BLaER1 treated with 17β-estradiol and CSF1 and Interleukin-3, amounts not matched to agents 10 nM and 100 nM (cell line): Measurements from ENCODE around the gene MACROH2A2.

Source experiments
- H3K27ac ChIP-seq, 11 experiments: shearing (Covaris generic); formaldehyde crosslinking; 2 replicates each; pipeline ENCODE4 v1.8.1; 2022
- H3K27me3 ChIP-seq, 11 experiments: shearing (Covaris generic); formaldehyde crosslinking; 2 replicates each; pipeline ENCODE4 v1.8.1; 2022
- H3K36me3 ChIP-seq, 11 experiments: shearing (Covaris generic); formaldehyde crosslinking; 2 replicates each; pipeline ENCODE4 v1.8.1; 2022
- H3K4me1 ChIP-seq, 10 experiments: shearing (Covaris generic); formaldehyde crosslinking; 2 replicates each; pipeline ENCODE4 v1.8.1; 2022
- H3K4me2 ChIP-seq, 11 experiments: shearing (Covaris generic); formaldehyde crosslinking; 2 replicates each; pipeline ENCODE4 v1.8.1; 2022
- H3K4me3 ChIP-seq, 10 experiments: shearing (Covaris generic); formaldehyde crosslinking; 2 replicates each; pipeline ENCODE4 v1.8.1; 2022
- H3K9ac ChIP-seq, 11 experiments: shearing (Covaris generic); formaldehyde crosslinking; 2 replicates each; pipeline ENCODE4 v1.8.1; 2022
- H3K9me3 ChIP-seq, 11 experiments: shearing (Covaris generic); formaldehyde crosslinking; replicated peaks in 1 of 11; 2 replicates each; pipeline ENCODE4 v1.8.1; 2022
- H4K20me1 ChIP-seq, 11 experiments: shearing (Covaris generic); formaldehyde crosslinking; 2 replicates each; pipeline ENCODE4 v1.8.1; 2022
- Cebpa-rat ChIP-seq, 11 experiments: shearing (Covaris generic); IDR thresholded peaks; 2 replicates each; pipeline ENCODE4 v1.8.1; 2022

Gene MACROH2A2

DNA sequence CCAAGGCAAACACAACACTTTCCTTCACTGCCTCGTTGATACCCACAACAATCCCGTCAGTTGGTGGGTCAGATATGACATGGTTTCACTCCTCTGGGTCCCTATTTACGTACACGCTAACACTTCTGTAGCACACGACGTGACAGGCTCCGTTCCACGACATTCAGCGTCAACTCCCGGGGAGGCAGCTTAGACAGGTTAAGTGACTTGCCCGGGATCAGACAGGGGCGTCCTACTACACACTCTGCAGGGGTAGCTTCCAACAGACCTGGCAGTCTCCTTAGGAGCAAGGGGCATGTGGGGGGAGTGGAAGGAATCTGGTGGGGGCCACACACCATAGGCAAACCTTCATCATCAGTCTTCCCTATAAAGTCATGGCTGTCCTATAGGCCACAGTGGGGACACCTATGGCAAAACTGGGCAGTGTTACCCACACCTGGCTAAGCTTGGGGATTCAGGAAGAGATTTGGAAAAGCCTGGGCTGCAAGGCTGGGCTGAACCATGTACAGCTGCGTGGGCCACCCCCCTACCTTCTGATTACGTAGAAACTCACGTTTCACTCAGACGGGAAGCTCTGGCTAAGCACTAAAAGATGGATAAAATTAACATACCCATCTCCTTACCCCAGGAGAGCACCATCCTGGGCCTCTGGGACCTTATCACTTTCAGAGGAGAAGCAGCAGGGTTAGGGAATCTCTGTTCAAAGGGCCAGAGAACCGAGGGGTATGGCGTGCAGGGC, 91.9 kb downstream of the MACROH2A2 start:
- peaks cover 13 to 32% (median 20%) of the 10 kb centered on the region in 11 experiments; a peak in 21 of 22 replicates for H3K36me3 ChIP-seq
- no peaks in the 10 kb centered on the region for H3K27me3 ChIP-seq
- H4K20me1 ChIP-seq = peaks cover 0 to 46% (median 25%) of the 10 kb centered on the region in 11 experiments; a peak in 13 of 22 replicates
- peak overlapping the region; percentile 79 to 92 (median 87); a peak in 21 of 22 replicates for H3K9ac ChIP-seq
- no peaks in the 10 kb centered on the region for H3K9me3 ChIP-seq
- no peak for TF ChIP-seq Cebpa-rat (IDR thresholded peaks at IDR 0.05)
- H3K4me2 ChIP-seq = peak overlapping the region; percentile 86 to 100 (median 96)
- peak overlapping the region in 8 of 11 experiments; percentile 85 to 94 (median 88); a peak in 17 of 22 replicates for H3K27ac ChIP-seq
- H3K4me3 ChIP-seq = peak overlapping the region; percentile 62 to 78 (median 70); a peak in 19 of 20 replicates
- H3K4me1 ChIP-seq = peaks cover 27 to 40% (median 34%) of the 10 kb centered on the region in 10 experiments

DNA sequence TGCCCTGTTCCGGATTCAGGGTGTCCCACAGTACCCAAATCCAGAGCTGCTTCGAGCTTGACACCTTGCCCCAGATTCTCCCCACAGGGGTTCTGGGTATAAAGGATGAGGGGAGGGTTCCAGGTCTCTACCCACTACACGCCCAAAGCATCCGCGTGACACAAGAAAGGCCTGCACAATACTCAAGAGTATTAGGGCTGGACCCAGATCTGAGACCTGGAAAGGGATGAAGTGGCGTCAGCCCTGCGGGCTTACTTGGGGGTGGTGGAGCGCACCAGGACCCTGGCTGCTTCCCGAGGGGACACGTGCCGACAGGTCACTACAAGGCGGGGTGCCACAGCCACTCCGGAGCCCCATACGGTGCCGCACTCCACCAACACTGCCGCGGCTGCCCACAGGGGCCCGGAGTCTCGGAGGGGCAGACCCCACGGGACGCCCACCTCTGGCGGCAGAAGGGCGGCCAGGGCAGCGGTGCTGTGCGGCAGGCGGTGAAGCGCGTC, 92.6 kb downstream of the MACROH2A2 start:
- Histone ChIP-seq H3K9me3 (no peaks in the 10 kb centered on the region), H4K20me1 (peaks cover 0 to 53% (median 32%) of the 10 kb centered on the region in 11 experiments; a peak in 13 of 22 replicates), H3K27ac (peak overlapping the region; percentile 65 to 94 (median 88); a peak in 21 of 22 replicates), H3K4me1 (peaks cover 27 to 40% (median 34%) of the 10 kb centered on the region in 10 experiments), H3K4me3 (peak overlapping the region; percentile 62 to 78 (median 70)), H3K36me3 (peaks cover 20 to 32% (median 22%) of the 10 kb centered on the region in 11 experiments), H3K4me2 (peak overlapping the region; percentile 86 to 100 (median 96)), H3K27me3 (no peaks in the 10 kb centered on the region), H3K9ac (peak overlapping the region; percentile 79 to 92 (median 87))
- TF ChIP-seq Cebpa-rat (IDR thresholded peaks at IDR 0.05) = no peak

DNA sequence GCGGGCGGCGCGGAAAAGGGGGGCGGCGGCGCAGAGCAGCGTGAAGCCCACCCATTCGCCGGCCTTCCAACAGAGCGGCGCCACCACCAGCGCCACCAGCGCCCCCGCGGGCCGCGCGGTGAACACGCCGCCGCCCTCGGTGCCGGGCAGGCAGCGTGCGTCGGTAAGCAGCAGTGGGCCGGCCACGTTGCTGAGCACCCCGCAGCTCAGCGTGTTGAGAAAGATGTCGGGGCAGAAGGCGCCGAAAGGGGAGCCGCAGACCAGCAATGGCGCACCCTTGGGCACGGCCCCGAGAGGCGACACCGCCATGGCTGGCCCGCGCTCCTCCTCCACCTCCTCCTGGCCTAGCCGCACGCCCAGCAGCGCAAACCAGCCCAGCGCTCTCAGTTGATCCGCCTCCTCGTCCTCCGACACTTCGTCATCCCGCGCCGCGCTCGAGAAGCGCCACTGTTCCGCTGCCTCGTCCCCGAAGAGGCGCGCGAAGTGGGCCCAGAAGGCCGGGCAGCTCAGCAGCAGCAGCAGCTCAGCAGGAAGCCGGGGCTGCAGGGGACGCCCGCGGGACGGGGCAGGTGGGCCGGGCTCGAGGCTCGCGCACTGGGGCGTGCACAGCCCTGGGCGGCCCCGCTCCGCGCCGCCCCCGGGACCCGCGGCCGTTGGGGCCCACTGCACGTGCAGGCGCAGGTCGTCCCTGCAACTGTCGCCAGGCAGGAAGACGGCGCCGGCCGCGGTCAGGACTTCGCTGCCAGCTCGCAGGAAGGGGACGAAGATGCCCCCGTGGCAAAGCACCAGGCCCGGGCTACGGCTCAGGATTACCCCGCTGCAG, 93.2 kb downstream of the MACROH2A2 start:
- Histone ChIP-seq H3K27ac (peak overlapping the region; percentile 65 to 94 (median 88); a peak in 21 of 22 replicates), H3K9ac (peak overlapping the region; percentile 79 to 92 (median 87)), H4K20me1 (peaks cover 0 to 59% (median 34%) of the 10 kb centered on the region in 11 experiments; a peak in 14 of 22 replicates), H3K27me3 (no peaks in the 10 kb centered on the region), H3K4me1 (peaks cover 27 to 40% (median 34%) of the 10 kb centered on the region in 10 experiments), H3K4me2 (peak overlapping the region; percentile 86 to 100 (median 96)), H3K36me3 (peaks cover 27 to 34% (median 29%) of the 10 kb centered on the region in 11 experiments), H3K9me3 (no peaks in the 10 kb centered on the region), H3K4me3 (peak overlapping the region; percentile 62 to 78 (median 70))
- no peak for TF ChIP-seq Cebpa-rat (IDR thresholded peaks at IDR 0.05)

DNA sequence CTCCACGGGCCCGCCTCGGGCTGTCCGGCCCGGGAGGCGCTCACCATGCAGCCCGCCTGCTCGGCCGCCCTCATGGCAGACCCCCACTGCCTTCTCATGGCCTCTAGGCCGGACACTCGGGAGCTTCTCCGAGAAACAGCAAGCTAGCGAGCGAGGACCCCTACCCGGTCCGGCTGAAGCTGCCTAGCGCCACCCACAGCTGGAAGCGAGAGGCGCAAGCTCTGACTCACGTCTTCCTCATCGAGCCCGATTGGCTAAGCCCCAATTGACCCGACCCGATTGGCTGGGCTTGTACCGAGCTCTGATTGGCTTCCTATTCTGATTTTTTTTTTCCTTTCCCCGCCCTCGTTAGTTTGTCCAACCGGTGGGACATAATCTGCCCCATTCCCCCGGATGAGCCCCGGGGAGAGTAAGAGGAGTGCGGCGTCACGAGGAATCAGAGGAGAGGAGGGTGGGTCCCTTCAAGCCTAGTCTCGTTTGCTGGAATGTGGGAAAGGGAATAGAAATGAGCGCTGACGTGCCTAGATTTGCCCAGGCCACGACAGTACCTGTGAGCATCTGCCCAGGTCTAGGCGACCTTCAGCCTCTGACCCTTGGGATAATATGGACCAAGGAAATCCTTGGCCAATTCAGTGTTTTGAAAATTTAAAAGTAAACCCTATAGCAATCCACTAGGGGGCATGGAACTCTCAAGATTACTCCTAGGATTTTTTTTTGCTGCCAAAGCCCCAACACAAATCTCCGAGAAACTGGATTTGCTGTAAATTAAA, 94.0 kb downstream of the MACROH2A2 start, which contains the start of gene TYSND1:
TSS of gene TYSND1 (minus strand) at position 212 of the 770 bp plus-strand sequence. CDS start at position 98, 114 bp downstream.
- H3K4me3 ChIP-seq = peak within 1 kb of the TSS; percentile 62 to 78 (median 70)
- H4K20me1 ChIP-seq = peaks cover 0 to 67% (median 34%) of the 10 kb centered on the region in 11 experiments; a peak in 15 of 22 replicates
- H3K9me3 ChIP-seq = no peaks in the 10 kb centered on the region
- peaks cover 35 to 42% (median 37%) of the 10 kb centered on the region in 11 experiments for H3K36me3 ChIP-seq
- peak within 1 kb of the TSS; percentile 86 to 100 (median 96) for H3K4me2 ChIP-seq
- H3K9ac ChIP-seq = peak within 1 kb of the TSS; percentile 79 to 92 (median 87)
- no peak for TF ChIP-seq Cebpa-rat (IDR thresholded peaks at IDR 0.05)
- no peaks in the 10 kb centered on the region for H3K27me3 ChIP-seq
- peak within 1 kb of the TSS; percentile 65 to 94 (median 88); a peak in 21 of 22 replicates for H3K27ac ChIP-seq
- peaks cover 27 to 40% (median 34%) of the 10 kb centered on the region in 10 experiments for H3K4me1 ChIP-seq

DNA sequence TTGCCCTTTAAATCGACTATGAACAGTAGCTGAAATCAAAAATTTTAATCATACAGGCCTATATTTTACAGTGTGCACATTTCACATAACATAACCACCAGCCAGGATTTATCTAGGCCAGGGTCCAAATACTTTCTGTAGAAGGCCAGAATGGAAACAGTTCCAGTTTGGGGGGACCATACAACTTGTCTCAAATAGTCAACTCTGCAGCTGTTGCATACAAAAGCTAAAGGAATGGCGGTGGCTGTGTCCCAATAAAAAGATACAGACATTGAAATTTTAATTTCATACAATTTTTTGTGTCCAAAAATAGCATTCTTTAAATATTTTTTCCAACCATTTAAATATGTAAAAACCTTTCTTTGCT, 94.6 kb downstream of the MACROH2A2 start:
- peaks cover 27 to 40% (median 34%) of the 10 kb centered on the region in 10 experiments for H3K4me1 ChIP-seq
- no peaks in the 10 kb centered on the region for H3K27me3 ChIP-seq
- peak overlapping the region; percentile 86 to 100 (median 96) for H3K4me2 ChIP-seq
- H3K36me3 ChIP-seq = peaks cover 40 to 47% (median 43%) of the 10 kb centered on the region in 11 experiments
- no peaks in the 10 kb centered on the region for H3K9me3 ChIP-seq
- peak overlapping the region; percentile 62 to 78 (median 70) for H3K4me3 ChIP-seq
- H4K20me1 ChIP-seq = peaks cover 2 to 73% (median 35%) of the 10 kb centered on the region in 11 experiments; a peak in 15 of 22 replicates
- H3K9ac ChIP-seq = peak overlapping the region; percentile 79 to 92 (median 87); a peak in 20 of 22 replicates
- no peak for TF ChIP-seq Cebpa-rat (IDR thresholded peaks at IDR 0.05)
- H3K27ac ChIP-seq = peak overlapping the region in 10 of 11 experiments; percentile 58 to 94 (median 88); a peak in 19 of 22 replicates

DNA sequence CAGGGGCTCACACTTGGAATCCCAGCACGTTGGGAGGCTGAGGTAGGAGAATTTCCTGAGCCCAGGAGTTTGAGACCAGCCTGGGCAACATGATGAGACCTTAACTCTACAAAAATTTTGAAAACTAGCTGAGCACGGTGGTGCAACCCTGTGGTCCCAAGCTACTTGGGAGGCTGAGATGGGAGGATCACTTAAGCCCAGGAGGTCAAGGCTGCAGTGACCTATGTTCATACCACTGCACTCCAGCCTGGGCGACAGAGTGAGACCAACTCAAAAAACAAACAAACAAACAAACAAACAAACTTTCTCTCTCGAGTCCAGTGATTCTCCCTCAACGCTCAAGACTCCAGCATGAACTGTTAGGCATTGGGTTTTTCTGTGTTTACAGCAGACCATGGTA, 95.9 kb downstream of the MACROH2A2 start:
- no peak for TF ChIP-seq Cebpa-rat (IDR thresholded peaks at IDR 0.05)
- Histone ChIP-seq H3K4me2 (peak overlapping the region in 1 of 11 experiments; percentile 99; a peak in 1 of 22 replicates), H3K9me3 (no peaks in the 10 kb centered on the region), H4K20me1 (peaks cover 13 to 70% (median 37%) of the 10 kb centered on the region in 11 experiments; a peak in 16 of 22 replicates), H3K4me1 (peaks cover 27 to 40% (median 31%) of the 10 kb centered on the region in 10 experiments), H3K9ac (no peak overlapping the region), H3K27me3 (no peaks in the 10 kb centered on the region), H3K4me3 (no peak overlapping the region), H3K36me3 (peaks cover 53 to 60% (median 55%) of the 10 kb centered on the region in 11 experiments), H3K27ac (no peak overlapping the region)

DNA sequence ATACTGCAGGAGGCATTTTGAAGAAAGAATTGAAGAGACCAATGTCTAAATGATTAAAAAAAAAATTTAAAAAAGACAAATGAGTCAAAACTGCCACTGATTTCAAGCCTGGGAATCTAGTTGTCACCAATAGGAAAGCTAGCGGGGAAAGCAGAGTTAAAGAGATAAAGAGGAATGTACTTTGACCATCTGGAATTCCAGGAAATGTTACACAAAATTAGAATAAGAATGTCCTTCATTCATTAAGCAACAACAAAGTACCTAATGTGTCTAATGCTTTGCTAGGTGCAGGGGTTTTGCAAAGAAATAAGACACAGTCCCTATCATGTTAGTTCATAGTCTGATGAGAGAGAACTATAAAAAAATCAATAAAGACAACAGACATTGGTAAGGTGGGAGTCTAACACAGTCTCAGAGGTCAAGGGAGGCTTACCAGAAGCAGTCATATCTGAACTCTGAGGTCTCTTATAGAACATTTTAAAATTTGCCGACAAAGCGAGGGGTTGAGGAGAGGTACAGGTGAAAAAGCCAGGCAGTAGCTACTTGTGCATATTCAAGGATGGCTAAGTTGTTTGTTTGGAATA, 102.7 kb downstream of the MACROH2A2 start:
- Histone ChIP-seq H3K4me3 (no peak overlapping the region), H3K27ac (no peak overlapping the region), H3K4me2 (no peak overlapping the region), H4K20me1 (peaks cover 35 to 98% (median 59%) of the 10 kb centered on the region in 11 experiments; a peak in 17 of 22 replicates), H3K4me1 (no peaks in the 10 kb centered on the region), H3K27me3 (no peaks in the 10 kb centered on the region), H3K36me3 (peaks cover 94 to 100% (median 99%) of the 10 kb centered on the region in 11 experiments), H3K9me3 (no peaks in the 10 kb centered on the region), H3K9ac (no peak overlapping the region; a peak in 1 of 22 replicates)
- no peak for TF ChIP-seq Cebpa-rat (IDR thresholded peaks at IDR 0.05)
